ENCODE measurements around the gene ZNF318.
"Not testable (repeated sequence)": the region's sequence is repeated elsewhere in the genome, so short reads cannot be mapped to it uniquely, and the experiment has no call there.

The ZNF318 gene, protein sequence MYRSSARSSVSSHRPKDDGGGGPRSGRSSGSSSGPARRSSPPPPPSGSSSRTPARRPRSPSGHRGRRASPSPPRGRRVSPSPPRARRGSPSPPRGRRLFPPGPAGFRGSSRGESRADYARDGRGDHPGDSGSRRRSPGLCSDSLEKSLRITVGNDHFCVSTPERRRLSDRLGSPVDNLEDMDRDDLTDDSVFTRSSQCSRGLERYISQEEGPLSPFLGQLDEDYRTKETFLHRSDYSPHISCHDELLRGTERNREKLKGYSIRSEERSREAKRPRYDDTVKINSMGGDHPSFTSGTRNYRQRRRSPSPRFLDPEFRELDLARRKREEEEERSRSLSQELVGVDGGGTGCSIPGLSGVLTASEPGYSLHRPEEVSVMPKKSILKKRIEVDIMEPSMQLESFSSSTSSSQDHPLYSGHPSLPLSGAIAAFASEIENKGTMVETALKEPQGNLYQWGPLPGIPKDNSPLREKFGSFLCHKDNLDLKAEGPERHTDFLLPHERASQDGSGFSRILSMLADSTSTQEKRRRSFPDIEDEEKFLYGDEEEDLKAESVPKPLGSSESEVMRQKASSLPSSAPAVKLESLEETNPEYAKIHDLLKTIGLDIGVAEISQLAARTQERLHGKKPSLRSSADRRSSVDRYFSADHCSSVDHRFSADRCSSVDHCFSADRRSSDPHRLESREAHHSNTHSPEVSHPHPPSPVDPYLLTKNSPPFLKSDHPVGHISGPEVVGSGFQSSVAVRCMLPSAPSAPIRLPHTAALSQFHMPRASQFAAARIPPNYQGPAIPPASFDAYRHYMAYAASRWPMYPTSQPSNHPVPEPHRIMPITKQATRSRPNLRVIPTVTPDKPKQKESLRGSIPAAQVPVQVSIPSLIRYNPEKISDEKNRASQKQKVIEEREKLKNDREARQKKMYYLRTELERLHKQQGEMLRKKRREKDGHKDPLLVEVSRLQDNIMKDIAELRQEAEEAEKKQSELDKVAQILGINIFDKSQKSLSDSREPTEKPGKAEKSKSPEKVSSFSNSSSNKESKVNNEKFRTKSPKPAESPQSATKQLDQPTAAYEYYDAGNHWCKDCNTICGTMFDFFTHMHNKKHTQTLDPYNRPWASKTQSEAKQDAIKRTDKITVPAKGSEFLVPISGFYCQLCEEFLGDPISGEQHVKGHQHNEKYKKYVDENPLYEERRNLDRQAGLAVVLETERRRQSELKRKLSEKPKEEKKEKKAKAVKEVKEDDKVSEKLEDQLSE (N-terminal part only)

DNA sequence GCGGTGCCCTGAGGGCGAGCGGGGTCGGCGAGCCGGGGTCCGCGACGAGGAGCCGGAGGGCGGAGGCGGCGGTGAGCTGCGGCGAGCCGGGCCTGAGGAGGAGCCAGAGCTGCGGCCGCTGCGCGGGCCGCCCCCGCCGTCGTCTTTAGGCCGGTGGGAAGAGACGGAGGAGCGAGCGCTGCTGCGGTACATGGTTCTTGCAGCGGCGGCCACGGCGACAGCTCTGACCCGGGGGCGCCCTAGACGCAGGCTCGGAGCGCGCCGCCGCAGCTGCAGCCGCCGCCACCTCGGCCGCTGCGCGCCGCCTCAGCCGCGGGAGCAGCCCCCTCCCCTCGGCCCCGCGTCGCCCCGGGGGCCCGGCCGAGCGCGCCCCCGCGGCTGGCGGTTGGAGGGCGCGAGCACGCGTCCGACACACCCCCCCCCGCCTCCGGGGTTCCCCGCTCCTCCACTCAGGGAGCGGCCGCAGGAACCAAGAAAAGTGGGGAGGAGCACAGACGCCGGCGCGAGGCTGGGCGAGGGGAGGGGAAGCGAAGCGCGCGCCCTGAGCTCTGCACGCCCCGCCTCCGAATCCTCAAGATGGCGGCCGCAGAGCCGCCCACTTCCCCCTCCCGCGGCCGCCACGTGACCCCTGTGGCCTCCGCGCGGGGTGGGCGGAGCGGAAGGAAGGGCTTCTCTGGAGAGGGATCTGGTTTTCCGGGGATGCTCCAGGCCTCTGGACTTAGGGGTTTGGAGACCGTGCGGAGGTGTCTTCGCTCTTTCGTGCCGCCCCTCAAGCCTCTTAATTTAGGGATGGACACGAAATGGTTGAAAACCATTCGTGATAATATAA lies at the start of gene ZNF318:
Gene ZNF318, minus strand, starts transcription at position 474 of the 829 bp plus-strand sequence. Its CDS starts 282 bp downstream, at position 192.
- DNase-seq = peak; percentile 99

DNA sequence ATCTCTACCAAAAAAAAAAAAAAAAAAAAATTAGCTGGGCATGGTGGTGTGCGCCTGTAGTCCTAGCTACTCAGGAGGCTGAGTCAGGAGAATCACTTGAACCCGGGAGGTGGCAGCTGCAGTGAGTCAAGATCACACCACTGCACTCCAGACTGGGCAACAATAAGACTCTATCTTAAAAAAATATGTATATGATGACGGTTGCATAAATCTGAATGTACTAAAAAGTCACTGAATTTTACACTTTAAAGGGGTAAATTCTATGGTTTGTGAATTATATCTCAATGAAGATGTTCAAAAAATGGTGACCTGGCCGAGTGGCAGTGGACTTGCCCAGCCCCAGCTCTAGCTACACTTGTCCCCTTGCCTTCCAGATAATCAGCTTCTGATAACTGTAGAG lies 47.5 kb upstream of the ZNF318 start:
- DNase-seq = no peak

DNA sequence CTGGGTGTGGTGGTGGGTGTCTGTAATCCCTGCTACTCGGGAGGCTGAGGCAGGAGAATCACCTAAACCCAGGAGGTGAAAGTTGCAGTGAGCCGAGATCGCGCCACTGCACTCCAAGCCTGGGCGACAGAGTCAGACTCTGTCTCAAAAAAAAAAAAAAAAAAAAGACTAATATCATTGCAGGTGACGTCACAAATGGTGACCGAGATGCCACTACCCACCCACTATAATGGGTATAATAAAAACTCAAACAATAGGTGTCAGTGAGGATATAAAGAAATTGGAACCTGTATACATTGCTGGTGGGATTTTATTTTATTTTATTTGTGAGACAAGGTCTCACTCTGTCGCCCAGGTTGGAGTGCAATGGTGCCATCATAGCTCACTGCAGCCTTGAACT lies 45.8 kb upstream of the ZNF318 start:
- DNase-seq = not testable (repeated sequence)

DNA sequence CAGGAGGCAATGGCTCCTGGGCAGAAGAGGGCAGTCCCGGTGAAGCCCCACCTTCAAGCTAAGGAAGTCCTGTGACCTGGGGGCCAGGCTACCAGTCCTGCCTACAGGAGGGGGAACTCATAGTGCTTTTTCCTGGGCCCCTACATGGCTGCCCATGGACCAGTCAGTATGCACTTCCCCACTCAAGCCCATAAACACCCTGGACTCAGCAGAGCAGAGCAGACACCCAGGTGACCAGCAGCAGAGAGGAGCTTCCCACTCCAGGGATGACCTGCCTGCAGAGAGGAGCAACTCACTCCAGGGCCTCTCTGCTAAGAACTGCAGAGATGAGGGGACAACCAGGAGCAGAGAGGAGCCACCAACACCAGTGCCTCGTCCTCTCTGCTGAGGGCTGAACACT lies 43.6 kb upstream of the ZNF318 start:
- DNase-seq = no peak

DNA sequence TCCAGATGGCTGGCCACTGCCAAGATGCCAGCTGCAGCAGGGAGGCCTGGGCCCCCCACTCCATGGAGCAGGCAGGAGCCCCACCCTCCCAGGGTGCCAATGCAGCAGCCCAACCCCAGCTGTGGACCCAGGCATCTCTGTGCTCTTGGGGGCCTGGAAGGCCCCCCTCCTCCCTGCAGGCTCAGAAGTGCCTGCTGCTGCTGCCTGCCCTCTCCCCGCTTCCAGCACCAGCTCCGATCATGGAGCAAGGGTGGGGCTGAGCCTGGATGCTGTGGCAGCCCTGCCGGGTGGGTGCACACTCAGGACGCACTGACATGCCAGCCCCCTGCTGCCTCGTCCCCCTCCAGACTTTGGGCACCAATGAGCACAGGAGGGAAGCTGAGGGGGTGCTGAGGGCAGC lies 43.1 kb upstream of the ZNF318 start:
- no peak for DNase-seq

DNA sequence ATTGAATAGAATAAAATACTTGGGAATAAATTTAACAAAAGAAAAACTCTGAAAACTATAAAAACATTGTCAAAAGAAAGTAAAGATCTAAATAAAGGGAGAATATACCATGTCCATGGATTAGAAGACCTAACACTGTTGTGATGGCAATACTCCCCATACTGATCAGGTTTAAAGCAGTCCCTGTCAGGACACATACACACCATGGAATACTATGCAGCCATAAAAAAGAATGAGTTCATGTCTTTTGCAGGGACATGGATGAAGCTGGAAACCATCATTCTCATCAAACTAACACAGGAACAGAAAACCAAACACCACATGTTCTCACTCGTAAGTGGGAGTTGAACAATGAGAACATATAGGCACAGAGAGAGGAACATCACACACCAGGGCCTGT lies 41.3 kb upstream of the ZNF318 start:
- DNase-seq = not testable (repeated sequence)

DNA sequence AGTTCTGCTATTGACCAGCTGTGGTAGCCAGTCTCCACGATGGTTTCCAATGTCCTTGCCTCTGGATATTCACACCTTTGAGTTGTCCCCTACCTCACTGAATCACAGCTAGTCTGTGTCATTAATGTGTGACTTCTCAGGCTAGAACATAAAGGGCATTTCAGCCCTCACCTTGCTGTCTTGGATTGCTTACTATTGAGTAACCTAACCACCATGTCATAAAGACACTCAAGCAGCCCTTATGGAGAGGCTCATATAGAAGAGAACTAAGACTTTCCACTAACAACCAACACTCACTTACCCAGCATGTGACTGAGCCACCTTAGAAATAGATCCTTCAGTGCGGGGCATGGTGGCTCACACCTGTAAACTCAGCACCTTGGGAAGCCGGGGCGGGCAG lies 38.8 kb upstream of the ZNF318 start:
- no peak for DNase-seq

DNA sequence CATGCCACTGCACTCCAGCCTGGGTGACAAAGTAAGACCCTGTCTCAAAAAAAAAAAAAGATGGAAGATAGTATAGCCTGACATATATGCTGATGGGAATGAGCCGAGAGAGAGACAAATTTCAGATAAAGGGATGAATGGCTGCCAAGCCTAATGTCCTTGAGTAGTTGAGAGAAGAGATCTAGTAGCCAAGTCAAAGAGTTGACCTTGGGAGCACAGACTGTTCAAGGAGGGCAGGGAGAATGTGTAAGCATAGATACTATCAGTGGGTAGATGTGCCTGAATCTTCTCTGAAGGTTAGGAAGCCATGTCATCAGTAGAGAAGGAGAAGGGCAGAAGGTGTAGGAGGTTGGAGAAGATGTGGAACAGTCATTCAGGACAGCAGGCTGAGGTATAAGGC lies 37.8 kb upstream of the ZNF318 start:
- DNase-seq = no peak

DNA sequence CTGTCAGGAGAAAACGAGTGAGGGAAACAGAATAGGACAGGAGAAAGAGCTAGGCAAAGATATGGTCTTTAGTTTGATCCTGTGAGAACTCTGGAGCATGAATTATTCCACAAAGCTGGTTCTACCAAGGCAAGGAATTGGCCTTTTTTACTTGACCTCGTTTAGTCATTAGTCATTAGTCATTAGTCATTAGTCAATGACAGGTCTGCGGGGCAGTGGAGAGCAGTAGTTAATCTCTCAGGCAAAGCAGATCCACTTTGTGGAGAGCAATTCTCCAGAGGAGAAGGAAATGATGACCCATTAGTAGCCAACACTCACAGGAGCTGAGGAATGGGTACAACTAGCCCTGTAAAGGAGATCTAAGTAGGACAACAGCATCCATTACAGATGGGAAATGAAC lies 35.9 kb upstream of the ZNF318 start:
- DNase-seq = no peak

DNA sequence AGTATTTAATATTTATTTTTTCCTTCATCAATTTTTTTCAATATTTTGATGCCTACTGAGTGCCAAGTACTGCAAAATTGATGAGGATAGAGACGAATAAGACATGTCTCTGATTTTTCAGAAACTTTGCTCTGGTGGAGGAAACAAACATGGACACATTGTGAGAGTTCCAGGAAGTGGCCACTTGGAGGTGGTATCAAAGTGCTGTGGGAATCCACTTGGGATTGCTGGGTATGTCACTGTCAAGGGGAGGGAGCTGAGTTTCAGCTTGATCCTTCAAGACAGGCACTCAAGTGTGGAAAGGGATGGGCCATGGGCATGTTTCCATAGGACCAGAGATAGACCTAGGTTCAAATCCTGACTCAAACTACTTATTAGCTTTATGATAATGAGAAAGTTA lies 33.4 kb upstream of the ZNF318 start:
- peak; percentile 38 for DNase-seq

DNA sequence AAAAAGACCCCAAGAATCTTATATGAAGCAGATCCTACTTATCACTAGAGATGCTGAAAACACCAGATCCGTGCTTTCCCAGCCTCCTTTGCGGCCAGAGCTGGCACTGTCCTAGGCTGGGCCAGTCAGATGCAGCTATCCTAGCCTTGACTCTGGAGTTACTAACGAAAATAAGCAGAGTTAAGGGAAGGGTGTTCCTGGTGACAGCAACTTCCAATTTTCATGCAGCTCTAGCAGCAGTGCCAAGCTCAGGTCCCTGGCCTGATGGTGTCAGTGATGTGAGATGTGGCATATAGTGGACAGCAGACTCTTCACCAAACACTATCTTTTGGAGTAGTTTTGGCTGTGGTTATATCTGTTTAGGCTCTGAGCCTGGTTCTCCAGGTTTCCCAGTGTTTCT lies 32.3 kb upstream of the ZNF318 start:
- no peak for DNase-seq

DNA sequence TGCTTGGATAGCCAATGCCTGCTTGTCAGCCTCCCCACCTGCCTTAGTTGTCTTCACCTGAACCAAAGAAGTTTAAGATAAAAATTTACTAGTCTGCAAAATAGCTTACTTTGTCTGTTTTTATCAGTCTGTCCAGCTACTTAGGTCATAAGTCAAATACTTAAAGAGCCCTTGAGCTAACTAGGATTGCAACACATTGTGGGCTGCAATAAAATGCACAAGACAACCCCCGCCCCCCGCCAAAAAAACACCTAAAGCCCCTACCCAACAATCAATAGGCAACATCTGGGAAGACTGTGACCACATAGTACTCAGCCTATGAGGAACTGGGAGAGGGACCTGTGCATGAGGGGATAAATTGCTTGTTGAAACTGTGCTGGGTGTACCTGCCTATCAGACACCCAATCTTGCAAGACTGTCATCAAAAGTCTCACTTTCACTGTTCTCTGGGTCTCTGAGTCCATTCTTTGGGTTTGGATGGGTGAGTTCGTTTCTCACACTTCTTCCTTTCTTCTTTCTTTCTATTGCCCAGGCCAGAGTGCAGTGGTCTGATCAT lies 30.6 kb upstream of the ZNF318 start:
- DNase-seq = no peak

DNA sequence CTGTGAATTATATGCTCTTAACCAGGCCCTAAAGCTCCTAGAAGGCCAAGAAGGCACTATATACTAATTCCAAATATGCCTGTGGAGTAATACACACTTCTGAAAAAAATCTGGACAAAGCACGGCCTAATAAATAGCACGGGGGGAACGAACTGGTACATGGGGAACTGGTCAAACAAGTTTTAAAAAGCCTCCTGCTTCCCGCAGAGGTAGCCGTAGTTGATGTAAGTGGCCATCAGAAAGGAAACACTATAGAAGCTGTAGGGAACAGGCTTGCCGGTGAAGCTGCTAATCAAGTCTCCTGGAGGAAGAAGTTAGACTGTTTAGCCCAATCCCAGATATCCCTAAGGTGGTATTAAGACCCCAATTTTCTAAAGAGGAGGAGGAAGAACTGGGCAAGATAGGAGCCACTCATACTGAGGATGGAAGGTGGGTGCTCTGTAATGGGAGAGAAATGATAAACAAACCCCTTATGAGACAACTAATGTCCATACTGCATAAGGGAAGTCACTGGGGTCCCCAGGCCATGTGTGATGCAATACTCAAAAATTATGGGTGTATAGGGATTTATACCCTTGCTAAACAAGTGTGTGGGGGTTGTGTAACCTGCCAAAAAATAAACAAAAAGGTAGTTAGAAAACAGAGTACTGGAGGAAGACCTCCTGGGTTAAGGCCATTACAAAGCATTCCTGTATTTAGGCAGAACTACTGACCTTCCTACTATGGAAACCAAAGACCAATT lies 27.1 kb upstream of the ZNF318 start:
- DNase-seq = peak; percentile 88

DNA sequence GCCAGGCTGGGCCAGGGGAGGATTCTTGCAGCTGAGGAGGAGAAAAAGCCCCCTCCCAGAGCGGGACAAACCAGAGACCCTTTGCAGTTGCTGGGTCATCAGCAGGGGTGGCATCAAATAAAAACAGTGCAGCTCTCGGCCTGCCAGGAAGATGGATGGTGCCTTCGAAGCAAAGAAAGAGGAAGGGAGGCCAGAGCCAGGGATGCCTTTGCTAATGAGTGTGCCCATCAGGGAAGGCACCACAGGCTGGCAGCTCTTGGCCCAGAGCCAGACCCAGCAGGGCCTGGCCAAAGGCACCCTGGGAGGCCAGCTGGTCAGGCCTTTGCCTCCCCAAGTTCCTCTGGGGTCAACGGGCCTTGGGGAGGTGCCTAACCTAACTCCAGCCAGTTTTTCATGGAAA lies 26.3 kb upstream of the ZNF318 start:
- DNase-seq = no peak

DNA sequence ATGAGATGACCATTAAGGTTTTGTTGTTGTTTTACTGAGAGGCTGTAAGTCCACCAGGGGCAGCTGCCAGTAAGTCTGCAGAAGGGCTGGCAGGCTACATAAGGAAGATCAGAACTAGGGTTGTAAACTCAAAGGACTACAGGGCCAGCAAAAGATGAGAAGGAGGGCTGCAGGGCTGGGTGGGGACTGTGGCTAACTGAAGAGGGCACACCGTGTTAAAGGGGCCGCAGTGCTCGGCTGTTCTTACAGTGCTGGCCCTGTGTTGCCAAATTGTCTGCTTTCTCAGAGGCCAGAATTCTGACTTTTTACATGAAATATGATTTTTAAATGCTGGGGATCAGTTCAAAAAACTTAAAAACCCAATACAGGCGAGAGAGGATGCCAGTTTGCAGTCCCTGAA lies 25.5 kb upstream of the ZNF318 start:
- no peak for DNase-seq

DNA sequence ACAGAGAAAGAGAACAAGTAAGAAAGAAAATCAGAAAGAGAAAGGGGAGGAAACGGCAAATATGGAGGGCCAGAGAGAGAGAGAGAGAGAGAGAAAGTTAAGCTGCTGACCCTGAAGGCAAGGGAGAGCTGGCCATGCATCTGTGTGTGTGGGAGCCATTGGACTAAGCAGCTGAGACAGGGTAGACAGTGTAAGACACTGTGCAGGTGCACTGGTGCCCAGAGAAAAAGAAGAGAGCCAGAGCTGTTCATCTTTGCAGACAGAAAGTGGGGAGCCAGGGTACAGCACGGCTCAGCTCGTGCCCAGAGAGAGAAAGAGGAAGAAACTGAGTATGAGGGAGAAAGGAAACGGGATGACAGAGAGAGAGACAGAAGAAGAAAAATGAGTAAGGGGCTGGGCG lies 24.2 kb upstream of the ZNF318 start:
- no peak for DNase-seq

DNA sequence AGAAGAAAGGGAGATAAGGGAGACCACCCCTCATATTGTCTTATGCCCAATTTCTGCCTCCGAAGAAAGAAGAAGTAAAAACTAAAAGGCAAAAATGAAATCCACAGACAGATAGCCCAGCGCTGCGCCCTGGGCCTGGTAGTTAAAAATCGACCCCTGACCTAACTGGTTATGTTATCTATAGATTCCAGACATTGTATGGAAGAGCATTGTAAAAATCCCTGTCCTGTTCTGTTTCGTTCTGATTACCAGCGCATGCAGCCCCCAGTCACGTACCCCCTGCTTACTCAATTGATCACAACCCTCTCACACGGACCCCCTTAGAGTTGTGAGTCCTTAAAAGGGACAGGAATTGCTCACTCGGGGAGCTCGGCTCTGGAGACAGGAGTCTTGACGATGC lies 23.7 kb upstream of the ZNF318 start:
- not testable (repeated sequence) for DNase-seq

DNA sequence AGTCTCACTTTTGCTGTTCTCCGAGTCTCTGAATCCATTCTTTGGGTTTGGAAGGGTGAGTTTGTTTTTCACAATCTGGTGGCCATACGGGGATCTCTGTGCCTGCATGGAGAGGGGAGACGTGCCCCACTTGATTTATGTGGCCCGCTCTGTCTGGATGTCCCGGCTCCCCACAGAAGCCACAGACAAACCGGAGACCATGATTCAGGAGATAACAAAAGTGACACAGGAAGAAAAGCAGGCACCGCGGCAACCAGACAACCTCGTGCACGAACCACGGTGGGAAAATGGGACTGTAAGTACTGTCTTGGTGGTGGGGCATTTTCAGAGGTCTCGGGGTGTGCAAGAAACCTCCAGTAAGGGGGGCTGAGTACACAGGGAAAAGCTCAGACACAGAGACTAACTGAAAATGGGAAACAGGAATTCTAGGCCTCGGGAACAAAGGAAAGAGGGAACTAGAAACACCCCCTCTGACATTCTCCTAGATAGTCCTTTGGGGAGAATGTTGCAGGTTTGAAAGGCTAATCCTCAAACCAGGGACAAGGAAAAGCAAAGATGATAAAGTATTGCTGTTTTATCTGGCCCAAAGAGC lies 22.1 kb upstream of the ZNF318 start:
- DNase-seq = no peak

DNA sequence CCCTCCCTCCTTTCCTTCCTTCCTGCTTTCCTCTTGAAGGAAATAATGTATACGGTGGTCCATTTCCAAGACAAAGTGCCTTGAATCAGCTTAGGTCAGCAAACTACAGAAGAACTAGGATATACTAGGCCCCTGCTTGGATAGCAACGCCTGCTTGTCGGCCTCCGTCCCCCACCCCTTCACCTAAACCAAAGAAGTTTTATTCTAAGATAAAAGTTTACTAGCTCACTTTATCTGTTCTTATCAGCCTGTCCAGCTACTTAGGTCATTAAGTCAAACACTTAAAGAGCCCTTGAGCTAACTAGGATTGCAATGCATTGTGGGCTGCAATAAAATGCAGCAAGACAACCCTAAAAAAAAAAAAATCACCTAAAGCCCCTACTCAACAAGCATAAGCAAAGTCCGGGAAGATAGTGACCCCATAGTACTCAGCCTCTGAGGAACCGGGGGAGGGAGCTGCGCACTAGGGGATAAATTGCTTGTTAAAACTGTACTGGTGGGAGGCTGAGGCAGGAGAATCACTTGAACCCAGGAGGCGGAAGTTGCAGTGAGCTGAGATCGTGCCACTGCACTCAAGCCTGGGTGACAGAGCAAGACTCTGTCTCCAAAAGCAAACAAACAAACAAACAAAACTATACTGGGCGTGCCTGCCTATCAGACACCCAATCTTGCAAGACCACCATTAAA lies 21.4 kb upstream of the ZNF318 start:
- DNase-seq = not testable (repeated sequence)

DNA sequence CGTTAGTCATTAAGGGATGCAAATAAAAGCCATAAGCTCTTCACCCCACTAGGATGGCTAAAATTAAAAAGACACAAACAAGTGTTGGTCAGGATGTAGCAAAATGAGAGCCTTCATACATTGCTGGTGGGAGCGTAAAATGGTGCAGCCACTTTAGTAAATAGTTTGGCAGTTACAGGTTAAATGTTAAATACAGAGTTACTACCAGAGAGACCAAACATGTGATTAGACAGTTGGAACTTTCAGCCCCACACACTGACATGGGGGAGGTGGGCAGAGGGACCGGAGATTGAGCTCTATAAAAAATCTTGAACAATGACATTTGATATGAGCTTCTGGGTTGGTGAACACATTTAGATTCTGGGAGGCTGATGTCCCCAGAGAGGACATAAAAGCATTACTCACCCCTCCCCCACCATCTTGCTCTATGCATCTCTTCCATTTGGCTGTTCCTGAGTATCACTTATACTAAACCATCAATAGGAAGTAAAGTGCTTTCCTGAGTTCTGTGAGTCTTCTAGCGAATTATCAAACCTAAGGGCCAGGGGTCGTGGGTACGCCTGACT lies 20.4 kb upstream of the ZNF318 start:
- no peak for DNase-seq
